Gastroesophageal sphincter (tissue), 3 donors: ENCODE measurements around the gene SYT4.

Experiments
- EP300 ChIP-seq: sonication (generic); formaldehyde crosslinking; IDR thresholded peaks from one replicate; pipeline ENCODE4 v1.6.1; 2017; ENCODE audit warnings: antibody characterized with exemption, mild to moderate bottlenecking
- POLR2A ChIP-seq, 2 donors: fragments of 450-650 bp; IDR thresholded peaks; one replicate each; pipeline ENCODE4 v1.6.1; 2017; ENCODE audit warnings: antibody characterized with exemption in 2 of 2, mild to moderate bottlenecking in 2 of 2, moderate library complexity in 1 of 2
- TF ChIP-seq, protein P1 (sequence below), 4 experiments: fragments of 200-600 bp in 2 of 4; fragments of 450-650 bp in 2 of 4; sonication (generic) in 1 of 4; IDR thresholded peaks; one replicate each; pipeline ENCODE4 v1.5.1; 2017 to 2019; ENCODE audit warnings: antibody characterized with exemption in 4 of 4, mild to moderate bottlenecking in 2 of 4, moderate library complexity in 2 of 4

DNA sequence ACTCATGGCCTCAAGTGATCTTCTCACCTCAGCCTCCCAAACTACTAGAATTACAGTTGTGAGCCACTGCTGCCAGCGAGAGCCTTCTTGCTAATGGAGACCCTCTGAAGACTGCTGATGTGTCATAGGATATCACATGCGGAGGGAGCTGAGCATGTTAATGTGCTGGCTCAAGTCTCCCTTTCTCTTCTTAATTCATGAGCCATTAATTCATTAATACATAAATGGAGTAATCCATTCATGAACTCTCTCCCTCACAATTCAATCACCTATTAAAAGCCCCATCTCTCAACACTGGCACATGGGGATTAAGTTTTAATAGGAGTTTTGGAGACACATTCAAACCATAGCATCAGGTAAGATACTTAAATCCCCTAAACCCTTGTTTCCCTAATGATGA, 54.8 kb downstream of the SYT4 start:
- no peak for TF ChIP-seq EP300
- TF ChIP-seq, protein P1, sequence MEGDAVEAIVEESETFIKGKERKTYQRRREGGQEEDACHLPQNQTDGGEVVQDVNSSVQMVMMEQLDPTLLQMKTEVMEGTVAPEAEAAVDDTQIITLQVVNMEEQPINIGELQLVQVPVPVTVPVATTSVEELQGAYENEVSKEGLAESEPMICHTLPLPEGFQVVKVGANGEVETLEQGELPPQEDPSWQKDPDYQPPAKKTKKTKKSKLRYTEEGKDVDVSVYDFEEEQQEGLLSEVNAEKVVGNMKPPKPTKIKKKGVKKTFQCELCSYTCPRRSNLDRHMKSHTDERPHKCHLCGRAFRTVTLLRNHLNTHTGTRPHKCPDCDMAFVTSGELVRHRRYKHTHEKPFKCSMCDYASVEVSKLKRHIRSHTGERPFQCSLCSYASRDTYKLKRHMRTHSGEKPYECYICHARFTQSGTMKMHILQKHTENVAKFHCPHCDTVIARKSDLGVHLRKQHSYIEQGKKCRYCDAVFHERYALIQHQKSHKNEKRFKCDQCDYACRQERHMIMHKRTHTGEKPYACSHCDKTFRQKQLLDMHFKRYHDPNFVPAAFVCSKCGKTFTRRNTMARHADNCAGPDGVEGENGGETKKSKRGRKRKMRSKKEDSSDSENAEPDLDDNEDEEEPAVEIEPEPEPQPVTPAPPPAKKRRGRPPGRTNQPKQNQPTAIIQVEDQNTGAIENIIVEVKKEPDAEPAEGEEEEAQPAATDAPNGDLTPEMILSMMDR (IDR thresholded peaks at IDR 0.05) = no peak
- no peak for TF ChIP-seq POLR2A (IDR thresholded peaks at IDR 0.05)
